Endothelial cell of umbilical vein (primary cell): Measurements from ENCODE around the gene OSTC. TPM values are rescaled to one million over a fixed set of nuclear protein-coding genes. Genes with fewer than 3 reads are reported as not detected.

Source experiments
- BruUV-seq: library from RNA; stranded (reverse); fragments of 400-500 nt; replicated peaks from 2 replicates; lab custom pipeline; 2021; lab: Mats Ljungman, UMichigan
- CTCF ChIA-PET: fragments of 300-600, 350-600 bp; sonication (Branson Sonifier 250); formaldehyde crosslinking; loops from one replicate; lab custom pipeline; 2021; ENCODE audit warnings: antibody characterized with exemption, inconsistent platforms; lab: Charles Lee
- POLR2A ChIA-PET: fragments of 300-600, 350-600 bp; sonication (Branson Sonifier 250); formaldehyde crosslinking; loops from one replicate; lab custom pipeline; 2021; ENCODE audit warnings: antibody characterized with exemption, inconsistent platforms; lab: Charles Lee
- DNase-seq: peaks from one replicate; pipeline ENCODE4 v3.0.0-alpha.2; 2011; ENCODE audit warnings: low read depth, low spot score
- FAIRE-seq: peaks from 2 replicates; lab custom pipeline; 2011; peaks lifted over from hg19 to GRCh38; lab: Jason Lieb, UNC
- H2AFZ ChIP-seq: 2 replicates; pipeline ENCODE4 v1.6.0; 2012; ENCODE audit warnings: low read depth, low read length, control low read depth, inconsistent platforms
- H3K27ac ChIP-seq: 2 replicates; pipeline ENCODE4 v1.5.1; 2011; ENCODE audit warnings: low read depth, mild to moderate bottlenecking, control low read depth, low read length, moderate library complexity; ENCODE audit not compliant: insufficient read depth
- H3K27me3 ChIP-seq, 2 experiments: 2 replicates each; pipeline versions ENCODE4 v1.6.0 to v1.6.1; 2011; ENCODE audit warnings: low read length in 2 of 2, mixed read lengths in 1 of 2; ENCODE audit not compliant: control insufficient read depth in 2 of 2, insufficient read depth in 2 of 2
- H3K36me3 ChIP-seq, 2 experiments: 2 replicates in 1 of 2; 3 replicates in 1 of 2; pipeline ENCODE4 v1.5.1; 2011; ENCODE audit warnings: low read length in 2 of 2, mild to moderate bottlenecking in 1 of 2, moderate library complexity in 1 of 2; ENCODE audit not compliant: control insufficient read depth in 2 of 2, insufficient read depth in 2 of 2; ENCODE audit errors: extremely low read depth in 1 of 2
- H3K4me1 ChIP-seq: 3 replicates; pipeline ENCODE4 v1.5.1; 2011; ENCODE audit warnings: mild to moderate bottlenecking, low read length; ENCODE audit not compliant: control insufficient read depth, insufficient read depth; ENCODE audit errors: extremely low read depth
- H3K4me2 ChIP-seq: 2 replicates; pipeline ENCODE4 v1.6.1; 2011; ENCODE audit warnings: low read length, control low read depth, mixed read lengths; ENCODE audit not compliant: insufficient read depth
- H3K4me3 ChIP-seq, 3 experiments: fragments of 200-600 bp in 1 of 3; sonication (generic), shearing (Covaris generic) in 1 of 3; replicated peaks in 1 of 3; 2 replicates each; pipeline ENCODE4 v1.5.1; 2011 to 2016; ENCODE audit warnings: control low read depth in 3 of 3, low read length in 3 of 3, mild to moderate bottlenecking in 2 of 3, inconsistent platforms in 1 of 3, low read depth in 1 of 3, moderate library complexity in 1 of 3; ENCODE audit not compliant: insufficient read depth in 1 of 3
- H3K79me2 ChIP-seq: 2 replicates; pipeline ENCODE4 v1.6.0; 2012; ENCODE audit warnings: low read length, inconsistent platforms; ENCODE audit not compliant: control insufficient read depth, insufficient read depth
- H3K9ac ChIP-seq: replicated peaks from 2 replicates; pipeline ENCODE3; 2011; ENCODE audit warnings: low read length, control low read depth; ENCODE audit not compliant: insufficient read depth; ENCODE audit errors: extremely low read depth
- H3K9me1 ChIP-seq: replicated peaks from 3 replicates; pipeline ENCODE4 v1.6.0; 2011; ENCODE audit warnings: mild to moderate bottlenecking, low read length; ENCODE audit not compliant: control insufficient read depth, insufficient read depth; ENCODE audit errors: extremely low read depth
- H3K9me3 ChIP-seq: replicated peaks from 2 replicates; pipeline ENCODE4 v1.5.1; 2012; ENCODE audit warnings: low read length, inconsistent platforms; ENCODE audit not compliant: control insufficient read depth, insufficient read depth
- H4K20me1 ChIP-seq: replicated peaks from 2 replicates; pipeline ENCODE3; 2011; ENCODE audit warnings: mild to moderate bottlenecking, low read length; ENCODE audit not compliant: control insufficient read depth, insufficient read depth; ENCODE audit errors: extremely low read depth
- EZH2 ChIP-seq: IDR thresholded peaks from 2 replicates; pipeline ENCODE4 v1.6.1; 2012; ENCODE audit warnings: borderline replicate concordance, low read depth, mild to moderate bottlenecking, moderate library complexity, low read length, inconsistent platforms; ENCODE audit not compliant: severe bottlenecking
- FOS ChIP-seq: IDR thresholded peaks from 2 replicates; pipeline ENCODE4 v1.6.1; 2011; ENCODE audit warnings: mild to moderate bottlenecking, low read length, moderate library complexity, borderline replicate concordance; ENCODE audit not compliant: insufficient read depth
- JUN ChIP-seq: IDR thresholded peaks from 2 replicates; pipeline ENCODE4 v1.6.1; 2011; ENCODE audit warnings: borderline replicate concordance, low read depth; ENCODE audit not compliant: insufficient read length, insufficient read depth
- MAX ChIP-seq: IDR thresholded peaks from 2 replicates; pipeline ENCODE4 v1.6.1; 2011; ENCODE audit not compliant: insufficient read depth, insufficient read length
- POLR2A ChIP-seq: IDR thresholded peaks from 2 replicates; pipeline ENCODE4 v1.6.1; 2012; ENCODE audit warnings: low read depth, mild to moderate bottlenecking, control low read depth, low read length
- POLR2AphosphoS5 ChIP-seq: IDR thresholded peaks from 2 replicates; pipeline ENCODE4 v1.6.1; 2012; ENCODE audit warnings: low read depth, mild to moderate bottlenecking, control low read depth, low read length, moderate library complexity; ENCODE audit not compliant: insufficient read depth
- dilution Hi-C: fragments of 300-500 bp; cut with MboI; formaldehyde crosslinking; loops from one replicate; pipeline ENCODE4 v1.15.0; 2019; ENCODE audit warnings: low sequenced_read_pairs; ENCODE audit not compliant: extremely low pct_ligation_motif_present
- intact Hi-C: fragments of 100-400 bp; cut with micrococcal nuclease; formaldehyde crosslinking; loops from one replicate; pipeline ENCODE4 v1.10.0; 2022
- polyA plus RNA-seq, 4 experiments: library from polyadenylated mRNA; depleted of rRNA in 3 of 4; stranded (reverse) in 3 of 4; unstranded in 1 of 4; fragments of >200 nt; gene quantifications; 2 replicates each; pipeline versions ENCODE4 v1.2.1 to v1.2.3, GENCODE V29; 2011 to 2012; ENCODE audit warnings: missing spikeins in 1 of 4
- total RNA-seq: library from RNA; stranded (reverse); gene quantifications from 2 replicates; pipeline ENCODE4 v1.2.3, GENCODE V29; 2021

Gene OSTC
- total and polyA plus RNA-seq, 2 donors (not counting 3 experiments of a cell fraction or from before 2014, with no cell fraction given): 196 to 310 TPM

GRCh38 chr4:108651014-108651791 is 804 bp downstream of the OSTC start:
- peak overlapping the region; percentile 61 for H2AFZ ChIP-seq
- DNase-seq (peak; percentile 66), FAIRE-seq (peak; percentile 69)
- no peaks in the 10 kb centered on the region for H3K27me3 ChIP-seq
- H3K9me3 ChIP-seq: no peaks in the 10 kb centered on the region
- peaks cover 55% of the 10 kb centered on the region for H3K79me2 ChIP-seq
- no peaks in the 10 kb centered on the region for H3K9me1 ChIP-seq
- no TSS peak for BruUV-seq
- H3K27ac ChIP-seq: peak overlapping the region; percentile 88
- peak overlapping the region; percentile 92 for H3K4me2 ChIP-seq
- H4K20me1 ChIP-seq: no peaks in the 10 kb centered on the region
- H3K36me3 ChIP-seq: no peaks in the 10 kb centered on the region
- peak overlapping the region; percentile 95 to 99 (median 96) for H3K4me3 ChIP-seq
- H3K9ac ChIP-seq: peak overlapping the region; percentile 100
- H3K4me1 ChIP-seq: peaks cover 13% of the 10 kb centered on the region
- intact Hi-C loops (loop anchor here (5.0 kb wide), 1 partner anchor 1881 kb away; no protein-coding TSS in a partner anchor), dilution Hi-C loops (no loop called here)
- POLR2A ChIA-PET: interaction anchor here (1.6 to 1.9 kb wide), 2 partner anchors 27 to 31 kb away, joined by 6 to 11 read pairs; partner anchors contain the start of gene RPL34
- CTCF ChIA-PET: interaction anchor here (1.0 to 2.5 kb wide), 2 partner anchors 20 to 31 kb away, joined by 3 to 9 read pairs; partner anchors contain the start of gene RPL34
- no peak for TF ChIP-seq EZH2
- no peak for TF ChIP-seq POLR2A
- TF ChIP-seq JUN: no peak
- no peak for TF ChIP-seq POLR2AphosphoS5
- TF ChIP-seq FOS: no peak
- no peak for TF ChIP-seq MAX
